Fibroblast of villous mesenchyme (primary cell): Measurements from ENCODE around the gene MYPN. TPM values are rescaled to one million over a fixed set of nuclear protein-coding genes. Genes with fewer than 3 reads are reported as not detected.
"Not testable (repeated sequence)": the region's sequence is repeated elsewhere in the genome, so short reads cannot be mapped to it uniquely, and the experiment has no call there.

Experiments
- DNase-seq: peaks from one replicate; pipeline ENCODE4 v3.0.0-alpha.2; 2010; ENCODE audit warnings: low read depth
- H3K4me3 ChIP-seq: 2 replicates; pipeline ENCODE4 v1.5.1; 2011; ENCODE audit warnings: low read depth, mild to moderate bottlenecking, low read length
- total RNA-seq: library from RNA; depleted of rRNA; stranded (reverse); fragments of >200 nt; gene quantifications from 2 replicates; pipeline ENCODE4 v1.2.3, GENCODE V29; 2012
- TF ChIP-seq, protein P1 (sequence below): IDR thresholded peaks from 2 replicates; pipeline ENCODE4 v1.5.1; 2012; ENCODE audit warnings: low read depth, mild to moderate bottlenecking, low read length; ENCODE audit not compliant: insufficient read depth

Gene MYPN
- total RNA-seq, 1 donor, result 18.6 TPM

DNA sequence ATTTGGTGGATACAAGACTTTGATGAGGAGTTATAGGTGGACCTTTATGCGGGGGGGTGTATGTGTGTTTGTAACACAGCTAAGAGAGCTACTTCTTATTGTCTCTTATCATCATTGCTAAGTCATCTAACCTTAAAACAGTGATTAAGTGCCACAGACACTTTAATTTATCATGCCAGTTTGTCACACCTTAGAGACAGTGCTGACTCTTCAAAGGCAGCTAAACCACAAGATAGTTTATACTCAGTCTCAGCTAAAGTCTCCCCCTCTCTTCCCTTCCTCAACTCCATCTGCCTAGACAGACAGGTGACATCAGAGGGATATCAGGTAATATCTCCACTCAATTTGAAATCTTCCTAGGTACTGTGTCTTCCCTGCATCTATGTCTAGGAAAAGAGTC lies 42.2 kb downstream of the MYPN start:
- TF ChIP-seq, protein P1, sequence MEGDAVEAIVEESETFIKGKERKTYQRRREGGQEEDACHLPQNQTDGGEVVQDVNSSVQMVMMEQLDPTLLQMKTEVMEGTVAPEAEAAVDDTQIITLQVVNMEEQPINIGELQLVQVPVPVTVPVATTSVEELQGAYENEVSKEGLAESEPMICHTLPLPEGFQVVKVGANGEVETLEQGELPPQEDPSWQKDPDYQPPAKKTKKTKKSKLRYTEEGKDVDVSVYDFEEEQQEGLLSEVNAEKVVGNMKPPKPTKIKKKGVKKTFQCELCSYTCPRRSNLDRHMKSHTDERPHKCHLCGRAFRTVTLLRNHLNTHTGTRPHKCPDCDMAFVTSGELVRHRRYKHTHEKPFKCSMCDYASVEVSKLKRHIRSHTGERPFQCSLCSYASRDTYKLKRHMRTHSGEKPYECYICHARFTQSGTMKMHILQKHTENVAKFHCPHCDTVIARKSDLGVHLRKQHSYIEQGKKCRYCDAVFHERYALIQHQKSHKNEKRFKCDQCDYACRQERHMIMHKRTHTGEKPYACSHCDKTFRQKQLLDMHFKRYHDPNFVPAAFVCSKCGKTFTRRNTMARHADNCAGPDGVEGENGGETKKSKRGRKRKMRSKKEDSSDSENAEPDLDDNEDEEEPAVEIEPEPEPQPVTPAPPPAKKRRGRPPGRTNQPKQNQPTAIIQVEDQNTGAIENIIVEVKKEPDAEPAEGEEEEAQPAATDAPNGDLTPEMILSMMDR, result no peak
- no peak overlapping the region for H3K4me3 ChIP-seq
- no peak for DNase-seq

DNA sequence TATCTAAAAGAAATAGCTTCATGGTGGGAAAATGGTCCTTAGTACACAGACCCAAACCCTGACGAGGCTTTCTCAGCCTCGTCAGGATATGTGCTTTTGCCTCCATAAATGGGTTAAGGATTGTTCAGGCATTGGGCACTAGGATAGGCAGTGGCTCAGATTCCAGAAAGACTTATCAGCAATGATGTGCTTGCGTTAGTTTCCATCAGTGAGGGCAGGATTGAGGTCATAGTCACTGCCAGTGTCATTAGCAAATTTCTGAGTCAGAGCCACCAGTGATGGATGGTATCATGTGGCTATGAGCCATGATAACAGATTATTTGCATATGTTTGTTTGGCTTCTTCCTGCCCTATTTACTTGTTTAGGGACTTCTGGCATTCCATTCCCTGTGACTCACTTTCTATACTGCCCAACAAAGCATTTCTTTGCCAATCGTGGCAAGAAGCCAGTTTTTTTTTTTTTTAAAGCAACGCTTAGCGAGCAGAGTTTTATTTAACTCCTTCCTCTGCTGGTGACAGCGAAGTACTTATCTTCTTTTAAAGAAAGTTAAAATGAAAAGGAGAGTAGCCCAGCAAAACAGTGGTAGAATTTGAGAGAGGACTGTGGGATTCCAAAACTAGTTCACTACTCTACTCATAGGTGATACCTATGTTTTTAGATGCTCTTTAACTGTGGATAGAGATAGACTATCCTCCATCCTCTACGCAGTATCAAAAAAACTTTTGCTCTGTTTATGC lies 44.4 kb downstream of the MYPN start:
- DNase-seq, result peak; percentile 93
- H3K4me3 ChIP-seq, result no peak overlapping the region
- TF ChIP-seq, protein P1, result no peak

DNA sequence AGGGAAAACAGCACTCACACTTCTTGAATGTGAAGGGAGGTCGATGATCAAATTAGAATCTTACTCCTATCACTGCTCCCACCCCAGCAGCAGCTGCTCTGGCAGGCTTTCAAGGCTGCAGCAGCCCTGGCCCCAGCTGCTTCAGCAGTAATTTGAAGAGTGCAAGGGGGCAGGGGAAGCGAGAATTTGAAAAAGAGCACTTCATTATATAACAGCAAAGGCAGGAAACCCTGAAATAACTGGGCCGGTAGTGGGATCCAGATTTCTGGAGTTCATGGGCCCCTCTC lies 44.9 kb downstream of the MYPN start:
- TF ChIP-seq, protein P1, result no peak
- no peak overlapping the region for H3K4me3 ChIP-seq
- peak; percentile 43 for DNase-seq

DNA sequence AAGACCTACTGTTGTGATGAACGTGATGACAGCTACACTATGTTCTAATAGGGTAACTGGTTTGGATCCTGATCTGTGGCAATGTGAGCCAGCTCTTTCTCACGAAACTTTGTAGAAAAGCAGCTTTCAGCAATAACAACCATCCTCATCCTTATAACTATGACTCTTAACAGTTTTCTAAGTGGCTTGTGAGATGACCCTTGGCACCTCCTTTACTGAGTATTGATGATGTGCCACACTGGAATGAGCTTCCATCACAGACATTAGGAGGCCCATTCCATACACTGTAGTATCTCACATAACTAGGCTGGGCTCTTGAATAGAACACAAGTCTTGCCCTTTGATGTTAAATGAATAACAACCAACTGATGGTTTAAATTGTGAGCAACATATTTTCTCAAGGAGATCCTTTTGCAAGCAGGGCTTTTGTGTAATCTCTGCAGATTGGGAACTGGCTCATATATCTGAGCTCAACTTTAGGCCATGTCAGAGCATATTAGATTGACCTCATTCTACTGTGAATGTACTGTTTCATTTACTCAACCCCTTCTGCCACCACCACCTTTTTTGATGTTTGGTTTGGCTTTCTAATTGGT lies 46.4 kb downstream of the MYPN start:
- TF ChIP-seq, protein P1, result no peak
- no peak for DNase-seq
- no peak overlapping the region for H3K4me3 ChIP-seq

DNA sequence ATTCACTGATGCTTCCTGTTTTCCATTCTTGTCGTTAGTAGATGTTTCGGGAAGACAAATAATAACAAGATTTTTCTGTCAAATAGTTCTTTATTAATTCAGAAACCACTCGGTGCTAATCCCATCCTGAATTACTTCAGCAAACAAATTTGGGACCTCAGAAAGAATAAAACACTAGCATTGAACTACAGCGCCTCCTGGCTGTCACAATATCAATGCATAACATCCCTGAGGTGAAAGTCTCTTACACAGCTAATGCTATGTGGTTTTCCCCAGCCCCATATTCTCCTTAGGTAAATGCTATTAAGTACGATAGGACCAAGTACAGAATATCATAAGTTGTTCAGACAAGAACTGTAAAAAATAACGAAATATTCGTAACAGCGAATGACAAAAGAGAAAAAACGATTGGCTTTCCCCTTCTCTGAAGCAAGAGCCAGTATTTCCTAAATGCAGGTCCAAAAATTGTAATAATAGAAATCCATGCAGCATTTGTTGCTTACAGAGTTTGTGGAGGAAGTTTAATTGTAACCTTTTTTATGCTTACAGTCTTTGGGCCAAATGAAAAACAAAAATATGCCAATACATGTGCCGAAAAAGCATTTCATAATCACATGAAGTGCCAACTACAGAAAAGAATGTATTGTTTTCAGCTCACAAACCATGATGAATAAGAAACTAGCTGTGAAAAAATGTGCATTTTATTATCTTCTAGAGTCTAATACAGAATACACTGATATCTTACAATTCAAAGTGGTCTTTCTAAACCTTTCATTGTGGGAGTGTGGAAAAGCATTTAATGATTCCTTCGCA lies 47.3 kb downstream of the MYPN start:
- DNase-seq, result peak; percentile 77
- TF ChIP-seq, protein P1, result peak; percentile 89
- H3K4me3 ChIP-seq, result no peak overlapping the region

DNA sequence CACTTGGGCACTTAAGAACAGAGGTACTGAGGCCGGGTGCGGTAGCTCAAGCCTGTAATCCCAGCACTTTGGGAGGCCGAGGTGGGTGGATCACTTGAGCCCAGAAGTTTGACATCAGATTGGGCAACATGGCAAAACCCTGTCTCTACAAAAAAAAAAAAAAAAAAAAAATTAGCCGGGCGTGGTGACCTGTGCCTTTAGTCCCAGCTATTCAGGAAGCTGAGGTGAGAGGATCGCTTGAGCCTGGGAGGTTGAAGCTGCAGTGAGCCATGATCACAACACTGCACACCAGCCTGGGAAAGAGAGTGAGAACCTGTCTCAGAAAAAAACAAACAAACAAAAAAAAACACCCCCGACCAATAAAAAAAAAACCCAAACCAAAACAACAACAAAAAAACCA lies 48.2 kb downstream of the MYPN start:
- DNase-seq, H3K4me3 ChIP-seq: not testable (repeated sequence)

DNA sequence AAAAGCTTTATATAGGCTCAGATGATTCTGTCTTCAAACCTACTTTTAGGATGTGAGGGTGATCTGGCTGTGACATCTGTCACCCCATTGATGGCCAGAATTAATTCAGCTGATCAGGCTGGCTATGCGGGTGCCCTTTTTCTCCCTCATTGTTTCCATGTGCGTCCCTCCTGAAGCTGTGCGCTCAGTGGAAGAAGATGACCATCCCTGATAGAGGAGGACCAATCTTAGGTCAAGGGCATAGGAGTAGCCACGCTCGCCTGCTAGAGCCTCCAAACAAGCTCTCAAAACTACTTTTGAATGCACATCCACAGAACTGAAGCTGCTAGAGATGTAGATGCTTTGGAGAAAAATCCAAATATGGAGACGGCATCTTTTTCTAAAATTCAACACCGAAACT lies 48.7 kb downstream of the MYPN start:
- no peak for DNase-seq
- no peak overlapping the region for H3K4me3 ChIP-seq
- TF ChIP-seq, protein P1, result no peak
